CD4-positive, alpha-beta T cell treated with Interleukin-15 for 4 hours (primary cell): ENCODE results near the gene PAPOLA.
"Not testable (repeated sequence)": the region's sequence is repeated elsewhere in the genome, so short reads cannot be mapped to it uniquely, and the experiment has no call there.

Source experiments
- DNase-seq: peaks from one replicate; pipeline ENCODE4 v3.0.0-alpha.2; 2020; ENCODE audit warnings: low spot score

The PAPOLA gene

GRCh38 chr14:96501740-96502620, at the start of gene PAPOLA:
TSS of gene PAPOLA (plus strand) at chr14:96502382. CDS start at chr14:96502593, 211 bp downstream.
- peak; percentile 95 for DNase-seq

DNA sequence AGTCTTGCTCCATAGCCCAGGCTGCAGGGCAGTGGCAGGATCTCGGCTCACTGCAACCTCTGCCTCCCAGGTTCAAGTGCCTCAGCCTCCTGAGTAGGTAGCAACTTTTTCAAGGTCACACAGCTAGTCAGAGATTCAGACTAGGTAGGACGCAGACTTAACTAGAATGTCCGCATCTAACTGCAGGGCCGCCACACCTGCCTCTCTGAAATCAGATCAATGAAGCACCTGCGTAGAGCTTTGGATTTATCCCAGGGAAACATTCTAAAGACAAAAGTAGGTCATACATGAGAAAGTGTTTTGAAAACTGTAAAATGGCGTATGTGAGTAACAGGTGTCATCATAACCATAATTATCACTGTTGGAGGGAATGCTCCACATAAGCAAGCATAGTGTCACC, 49.5 kb upstream of the PAPOLA start:
- no peak for DNase-seq

GRCh38 chr14:96455588-96455987, 46.6 kb upstream of the PAPOLA start:
- DNase-seq: no peak

DNA sequence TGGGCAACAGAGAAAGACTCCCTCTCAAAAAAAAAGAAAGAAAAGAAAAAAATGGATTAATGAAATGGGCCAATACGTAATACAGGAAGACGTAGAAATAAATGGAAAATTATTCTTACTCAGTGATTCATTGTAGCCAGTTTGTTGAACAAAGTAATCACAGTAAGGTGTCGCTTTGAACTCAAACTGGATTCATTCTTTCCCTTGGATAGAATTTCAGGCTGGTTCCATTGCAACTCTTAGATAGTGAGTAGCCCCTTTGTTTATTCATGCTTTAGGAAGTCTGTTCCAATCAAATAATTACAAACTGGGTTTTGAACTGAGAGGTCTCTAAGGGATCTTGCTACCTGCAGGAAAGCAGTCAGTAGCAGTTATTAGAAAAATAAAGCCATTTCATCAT, 42.3 kb upstream of the PAPOLA start:
- no peak for DNase-seq

DNA sequence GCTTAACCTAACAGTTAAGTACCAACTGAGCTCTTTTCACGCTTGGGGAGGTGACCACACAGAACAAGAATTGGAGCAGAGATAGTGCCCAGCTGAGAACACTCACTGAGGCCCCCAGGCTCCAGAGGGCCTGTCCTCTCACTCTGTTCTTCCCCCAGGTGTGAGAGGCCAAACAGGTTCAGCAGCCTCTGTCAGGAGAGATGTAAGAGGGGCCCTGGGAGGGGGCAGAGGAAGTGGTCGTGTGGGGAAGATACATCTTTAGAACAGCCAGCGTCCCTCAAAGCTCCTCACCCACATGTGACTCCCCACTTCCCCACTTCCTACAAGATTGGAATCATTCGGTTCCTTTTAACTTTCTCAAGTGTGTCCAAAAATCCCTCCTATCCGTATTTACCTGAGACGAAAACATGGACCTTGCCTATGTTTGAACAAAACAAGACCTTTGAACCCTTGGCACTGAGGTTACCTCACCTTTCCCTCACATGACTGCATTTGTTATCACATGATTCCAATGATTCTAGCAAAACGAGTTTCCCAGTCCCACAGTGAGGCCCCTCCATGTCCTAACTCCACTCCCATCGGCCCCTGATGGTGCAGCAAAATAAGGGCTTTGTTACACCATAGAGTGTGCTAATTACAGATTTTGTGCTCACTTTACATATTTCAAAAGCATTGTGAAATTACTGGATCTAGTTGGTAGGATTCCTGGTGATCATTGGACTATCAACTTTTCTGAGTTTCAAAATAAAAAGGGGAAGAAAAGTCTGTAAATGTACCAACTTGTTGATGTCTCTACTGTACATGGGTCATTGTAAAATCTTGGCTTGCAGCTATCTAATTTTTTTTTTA, 40.0 kb upstream of the PAPOLA start:
- no peak for DNase-seq

GRCh38 chr14:96464136-96464535, 38.0 kb upstream of the PAPOLA start:
- no peak for DNase-seq

DNA sequence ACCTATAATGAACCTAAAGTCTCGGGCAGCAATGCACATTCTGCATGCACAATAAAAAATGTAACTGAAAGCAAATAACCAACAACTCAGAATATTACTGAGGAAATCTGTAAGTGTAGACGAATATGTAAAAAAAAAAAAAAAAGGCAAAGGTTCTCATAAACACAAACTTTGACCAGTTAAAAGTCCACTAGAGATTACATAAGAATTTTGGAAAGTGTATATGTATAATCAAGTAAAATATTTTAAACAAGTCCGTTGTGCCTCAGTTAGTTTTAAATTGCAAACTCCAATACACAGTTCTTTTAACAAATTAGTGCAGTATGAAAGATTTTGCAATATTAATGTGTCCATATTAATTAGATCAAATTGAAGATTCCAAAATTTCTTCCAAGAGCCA, 35.3 kb upstream of the PAPOLA start:
- no peak for DNase-seq

GRCh38 chr14:96470331-96470730, 31.9 kb upstream of the PAPOLA start:
- no peak for DNase-seq

- not testable (repeated sequence) for DNase-seq
Observed at GRCh38 chr14:96470967-96471366, 31.2 kb upstream of the PAPOLA start.

GRCh38 chr14:96478119-96478518, 24.1 kb upstream of the PAPOLA start:
- DNase-seq: no peak

GRCh38 chr14:96479435-96480146, 22.6 kb upstream of the PAPOLA start:
- DNase-seq: no peak

GRCh38 chr14:96481731-96482314, 20.4 kb upstream of the PAPOLA start:
- no peak for DNase-seq

- no peak for DNase-seq
Observed at GRCh38 chr14:96482986-96483385, 19.2 kb upstream of the PAPOLA start.

GRCh38 chr14:96484399-96484798, 17.8 kb upstream of the PAPOLA start:
- no peak for DNase-seq

- no peak for DNase-seq
Observed at GRCh38 chr14:96486705-96487104, 15.5 kb upstream of the PAPOLA start.

GRCh38 chr14:96489327-96489726, 12.9 kb upstream of the PAPOLA start:
- DNase-seq: no peak

DNA sequence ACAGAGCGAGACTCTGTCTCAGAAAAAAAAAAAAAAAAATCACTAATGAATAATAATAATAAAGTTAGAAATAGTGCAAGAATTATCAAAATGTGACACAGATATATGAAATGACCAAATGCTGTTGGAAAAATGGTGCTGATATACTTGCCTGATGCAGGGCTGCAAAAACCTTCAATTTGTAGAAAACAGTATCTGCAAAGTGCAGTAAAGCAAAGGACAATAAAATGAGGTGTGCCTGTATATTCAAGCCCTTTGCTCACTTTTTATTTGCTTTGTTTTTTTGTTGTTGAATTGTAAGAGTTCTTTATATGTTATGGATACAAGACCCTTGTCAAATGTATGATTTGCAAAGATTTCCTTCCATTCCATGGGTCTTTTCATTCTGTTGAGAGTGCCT, 9.0 kb upstream of the PAPOLA start:
- no peak for DNase-seq

GRCh38 chr14:96494331-96494730, 7.9 kb upstream of the PAPOLA start:
- no peak for DNase-seq

DNA sequence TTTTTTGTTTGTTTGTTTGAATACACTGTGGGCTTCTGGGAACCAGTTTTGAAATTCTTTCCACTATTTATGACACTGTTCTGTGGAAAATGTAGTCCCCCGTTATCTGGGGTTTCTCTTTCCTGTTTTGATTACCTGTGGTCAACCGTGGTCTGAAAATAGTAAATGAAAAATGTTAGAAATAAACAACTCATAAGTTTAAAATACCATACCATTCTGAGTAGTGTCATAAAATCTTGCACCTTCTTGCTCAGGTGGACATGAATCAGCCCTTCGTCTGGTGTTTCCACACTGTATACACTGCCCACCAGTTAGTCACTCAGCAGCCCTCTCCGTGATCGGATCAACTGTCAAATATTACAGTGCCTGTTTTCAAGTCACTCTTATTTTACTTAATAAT, 5.1 kb upstream of the PAPOLA start:
- DNase-seq: no peak

DNA sequence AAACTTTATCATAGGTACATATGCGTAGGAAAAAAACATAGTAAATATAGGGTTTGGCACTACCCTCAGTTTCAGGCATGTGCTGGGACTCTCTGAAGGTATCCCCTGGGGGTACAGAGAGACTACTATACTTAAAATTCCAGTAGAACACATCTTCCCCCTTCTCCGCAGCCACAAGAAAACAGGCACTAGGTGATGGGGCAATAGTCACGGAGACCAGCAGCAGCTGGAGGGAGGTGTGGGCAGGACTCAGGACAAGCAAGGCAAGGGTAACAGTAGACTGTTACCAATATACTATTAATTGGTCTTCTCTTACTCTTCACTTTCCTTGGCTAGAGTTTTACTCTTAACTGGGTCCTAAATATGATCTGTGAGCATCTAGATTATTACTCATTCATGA, 4.6 kb upstream of the PAPOLA start:
- no peak for DNase-seq

DNA sequence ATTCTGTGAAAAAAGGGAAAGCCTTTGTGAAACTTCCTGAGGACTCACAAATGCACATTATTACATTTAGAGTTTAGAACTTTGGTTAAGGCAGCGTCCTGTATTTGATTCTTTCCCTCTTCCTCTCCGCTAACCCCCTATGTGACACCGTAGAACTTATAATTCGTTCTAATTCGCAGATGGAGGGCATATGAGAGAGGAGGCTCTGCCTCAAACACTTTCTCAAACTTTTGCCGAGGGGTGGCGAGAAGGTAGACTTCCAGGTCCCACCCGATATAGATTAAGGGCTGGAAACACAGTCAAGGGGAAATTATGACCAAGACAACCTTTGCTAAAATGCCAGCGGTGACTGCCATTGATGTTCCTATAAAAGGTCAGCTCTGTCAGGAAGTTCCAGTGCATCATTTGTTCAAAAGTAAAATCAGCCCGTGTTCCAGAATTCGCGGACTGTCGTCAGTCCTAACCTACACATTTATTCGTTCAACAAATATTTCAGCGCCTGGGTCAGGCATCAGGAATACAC, 904 bp upstream of the PAPOLA start:
- peak; percentile 5 for DNase-seq
